SJCRH30 (cell line): Measurements from ENCODE around the gene PLXNA3. TPM values are rescaled to one million over a fixed set of nuclear protein-coding genes. Genes with fewer than 3 reads are reported as not detected.
"Not testable (repeated sequence)": the region's sequence is repeated elsewhere in the genome, so short reads cannot be mapped to it uniquely, and the experiment has no call there.

ENCODE experiments used
- DNase-seq, 2 experiments: peaks; one replicate each; pipeline ENCODE4 v3.0.0-alpha.2; 2015 to 2020
- H3K27ac ChIP-seq: fragments of 250-450 bp; sonication (Bioruptor Pico); 2 replicates; pipeline ENCODE4 v1.5.1; 2020; ENCODE audit warnings: mild to moderate bottlenecking, moderate library complexity
- H3K27me3 ChIP-seq: fragments of 250-450 bp; sonication (Bioruptor Pico); 2 replicates; pipeline ENCODE4 v1.5.1; 2020; ENCODE audit warnings: mild to moderate bottlenecking, moderate library complexity
- H3K36me3 ChIP-seq: fragments of 250-450 bp; sonication (Bioruptor Pico); 2 replicates; pipeline ENCODE4 v1.5.1; 2020; ENCODE audit warnings: mild to moderate bottlenecking, moderate library complexity
- H3K4me1 ChIP-seq: fragments of 250-450 bp; sonication (Bioruptor Pico); 2 replicates; pipeline ENCODE4 v1.5.1; 2020; ENCODE audit warnings: mild to moderate bottlenecking, moderate library complexity
- H3K4me3 ChIP-seq: fragments of 250-450 bp; sonication (Bioruptor Pico); 2 replicates; pipeline ENCODE4 v1.5.1; 2020; ENCODE audit warnings: mild to moderate bottlenecking, moderate library complexity
- H3K9me3 ChIP-seq: fragments of 250-450 bp; sonication (Bioruptor Pico); replicated peaks from 2 replicates; pipeline ENCODE4 v1.5.1; 2020; ENCODE audit warnings: mild to moderate bottlenecking, moderate library complexity
- total RNA-seq: library from RNA; depleted of rRNA; stranded (reverse); fragments of >200 nt; shearing (Covaris generic); gene quantifications from 2 replicates; pipeline ENCODE4 v1.2.3, GENCODE V29; 2014

PLXNA3 gene
- total RNA-seq, 1 experiment from 2014 or later: 12.8 TPM

DNA sequence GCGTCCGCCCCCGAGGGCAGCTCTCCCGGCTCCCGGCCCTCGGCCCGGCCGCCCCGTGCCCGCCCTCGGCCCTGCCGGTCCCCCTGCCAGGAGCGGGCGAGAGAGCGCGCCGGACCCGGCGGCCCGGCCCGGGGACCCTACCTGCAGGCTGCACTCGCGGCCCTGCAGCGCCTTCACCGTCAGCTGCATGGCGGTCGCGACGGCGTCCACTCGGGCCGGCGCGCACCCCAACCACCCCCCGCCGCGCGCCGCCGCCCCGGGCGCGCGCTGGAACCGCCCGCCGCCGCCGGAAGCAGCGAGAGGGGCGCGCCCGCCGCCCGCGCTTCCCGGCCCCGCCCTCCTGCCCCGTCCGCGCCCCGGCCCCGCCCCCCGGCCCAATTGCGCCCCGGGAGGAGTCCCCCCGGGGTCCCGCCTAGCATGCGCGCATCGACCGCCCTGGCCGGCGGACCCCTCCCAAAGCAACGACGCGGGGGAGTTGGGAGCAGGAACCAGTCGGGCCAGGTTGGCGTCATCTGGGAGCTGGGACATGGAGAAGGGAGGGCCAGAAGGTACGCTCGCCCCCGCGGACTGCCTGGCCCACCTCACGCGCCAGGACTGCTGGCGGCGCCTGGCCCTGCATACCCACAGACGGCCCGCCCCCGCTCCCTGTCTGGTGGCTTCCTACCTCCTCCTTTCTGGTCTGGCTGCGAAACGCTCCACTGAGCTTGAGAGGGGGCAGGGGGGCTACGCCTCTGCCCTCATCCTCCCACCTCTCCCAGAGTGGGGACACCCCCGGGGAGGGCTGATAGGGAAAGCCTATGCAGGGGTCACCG, 28.5 kb downstream of the PLXNA3 start, which contains the start of gene UBL4A:
TSS of gene UBL4A (minus strand) at position 220 of the 812 bp plus-strand sequence. CDS start at position 189, 31 bp downstream.
- H3K27me3 ChIP-seq: no peaks in the 10 kb centered on the region
- DNase-seq: peak; percentile 61 to 65
- no peaks in the 10 kb centered on the region for H3K9me3 ChIP-seq
- peak within 1 kb of the TSS; percentile 47; the same call in 1 of the 2 replicates for H3K27ac ChIP-seq
- no peaks in the 10 kb centered on the region for H3K4me1 ChIP-seq
- no peaks in the 10 kb centered on the region for H3K36me3 ChIP-seq
- H3K4me3 ChIP-seq: peak within 1 kb of the TSS; percentile 72

DNA sequence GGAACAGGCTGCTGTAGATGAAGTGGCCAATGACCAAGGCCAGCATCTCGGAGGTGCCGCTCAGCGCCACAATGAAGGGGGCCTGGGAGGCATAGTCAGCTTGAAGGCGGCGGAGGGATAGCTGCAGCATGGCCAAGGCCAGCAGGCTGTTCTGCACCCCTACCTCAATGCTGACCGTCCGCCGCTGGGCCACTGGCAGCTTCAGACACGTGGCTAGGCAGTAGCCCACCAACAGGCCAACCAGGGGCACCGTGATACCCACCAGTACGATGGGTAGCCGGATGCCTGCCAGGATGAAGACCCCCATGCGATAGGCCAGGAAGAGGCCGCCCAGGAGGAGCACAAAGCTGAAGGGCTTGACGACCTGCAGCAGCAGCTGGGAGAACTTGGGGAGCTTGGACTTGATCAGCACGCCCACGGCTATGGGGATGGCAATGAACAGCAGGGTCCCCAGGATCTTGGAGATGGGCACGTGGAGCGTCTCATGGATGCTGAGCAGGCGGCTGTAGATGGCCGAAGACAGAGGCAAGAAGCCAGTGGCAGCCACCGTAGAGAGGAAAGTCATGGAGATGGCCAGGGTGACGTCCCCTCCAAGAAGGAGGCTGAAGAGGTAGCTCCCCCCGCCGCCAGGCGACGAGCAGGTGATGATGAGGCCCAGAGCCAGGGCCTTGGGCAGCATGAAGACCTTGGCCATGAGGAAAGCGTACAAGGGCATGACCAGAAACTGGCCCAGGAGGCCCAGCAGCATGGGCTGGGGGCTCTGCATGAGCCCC, 29.6 kb downstream of the PLXNA3 start:
- Histone ChIP-seq H3K36me3 (no peaks in the 10 kb centered on the region), H3K27me3 (no peaks in the 10 kb centered on the region), H3K4me3 (no peak overlapping the region), H3K4me1 (no peaks in the 10 kb centered on the region), H3K9me3 (no peaks in the 10 kb centered on the region), H3K27ac (no peak overlapping the region)
- DNase-seq: no peak

DNA sequence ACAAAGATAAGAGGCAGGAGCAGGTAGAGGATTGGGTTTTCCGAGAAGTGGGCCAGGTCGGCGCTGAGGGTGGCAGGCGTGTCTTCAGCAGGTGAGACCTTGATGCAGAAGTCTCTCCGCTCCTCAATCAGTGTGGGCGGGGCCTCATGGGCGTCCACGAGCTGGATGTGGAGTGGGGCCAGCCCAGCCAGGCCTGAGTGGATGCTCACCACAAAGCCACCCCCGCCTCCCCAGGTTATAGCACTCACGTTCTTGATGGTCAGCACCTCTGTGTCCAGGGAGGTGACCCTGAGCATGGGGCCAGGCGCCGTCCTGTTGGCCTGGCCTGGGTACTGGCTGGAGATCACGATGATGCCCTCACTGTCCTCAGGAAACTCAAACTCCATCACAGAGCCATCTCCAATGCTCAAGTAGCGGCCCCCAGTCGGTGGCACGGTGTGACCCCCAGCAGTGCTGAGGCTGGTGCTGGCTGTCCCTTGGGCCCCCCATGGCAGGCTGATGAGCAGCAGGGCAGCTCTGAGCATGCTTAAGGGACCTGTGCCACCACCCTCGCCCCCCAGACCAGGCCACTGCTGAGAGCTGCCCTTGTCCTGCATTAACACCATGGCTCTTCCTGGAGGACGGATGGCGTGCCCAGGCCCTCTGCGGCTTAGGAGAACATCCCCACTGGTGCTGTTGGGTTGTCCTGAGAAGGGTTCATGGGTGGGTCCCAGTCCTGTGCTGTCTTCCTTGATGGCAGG, 30.4 kb downstream of the PLXNA3 start:
- DNase-seq: no peak
- Histone ChIP-seq H3K4me1 (peaks cover 6% of the 10 kb centered on the region; the same call in 1 of the 2 replicates), H3K9me3 (no peaks in the 10 kb centered on the region), H3K36me3 (no peaks in the 10 kb centered on the region), H3K27me3 (no peaks in the 10 kb centered on the region), H3K27ac (no peak overlapping the region), H3K4me3 (no peak overlapping the region)

DNA sequence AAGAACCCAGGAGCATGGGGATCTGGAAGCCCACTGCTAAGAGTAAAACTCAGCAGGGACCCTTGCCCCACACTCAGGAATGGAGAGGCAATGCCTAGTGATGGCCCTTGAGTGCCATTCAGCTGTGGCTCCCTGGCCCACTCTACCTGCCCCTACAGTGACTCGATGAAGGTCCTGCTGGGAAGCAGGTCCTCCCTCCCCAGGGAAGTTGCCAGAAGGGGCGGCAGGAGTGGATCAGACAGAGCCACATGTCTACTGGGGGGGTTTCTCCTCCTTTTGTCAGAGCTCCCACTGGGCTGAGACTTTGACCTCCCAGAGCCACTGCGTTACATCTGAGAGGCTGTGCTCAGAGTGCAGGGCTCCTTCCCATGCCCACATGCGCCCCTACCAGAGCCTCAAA, 31.1 kb downstream of the PLXNA3 start:
- no peak for DNase-seq
- no peak overlapping the region for H3K27ac ChIP-seq
- H3K27me3 ChIP-seq: no peaks in the 10 kb centered on the region
- no peaks in the 10 kb centered on the region for H3K36me3 ChIP-seq
- peaks cover 6% of the 10 kb centered on the region; the same call in 1 of the 2 replicates for H3K4me1 ChIP-seq
- H3K9me3 ChIP-seq: no peaks in the 10 kb centered on the region
- no peak overlapping the region for H3K4me3 ChIP-seq

DNA sequence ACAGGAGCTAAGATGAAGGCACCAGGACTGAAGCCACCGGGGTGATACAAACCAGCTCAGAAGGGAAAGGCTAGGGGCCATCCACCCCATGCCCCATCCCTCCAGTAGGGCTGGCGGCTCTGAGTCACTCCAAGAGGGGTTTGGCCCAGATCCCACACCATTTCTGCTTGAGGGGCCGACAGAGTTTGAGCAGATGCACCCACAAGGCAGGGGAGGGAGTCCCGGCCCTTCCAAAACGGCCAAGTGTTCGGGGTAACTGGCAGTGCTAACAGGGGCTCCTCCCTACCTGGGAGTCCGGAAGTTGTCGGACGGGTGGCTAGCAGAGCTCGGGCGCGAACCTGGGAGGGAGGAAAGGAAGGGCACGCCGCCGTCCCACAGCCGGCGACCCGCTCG, 31.9 kb downstream of the PLXNA3 start:
- H3K4me1 ChIP-seq: peaks cover 6% of the 10 kb centered on the region; the same call in 1 of the 2 replicates
- H3K27me3 ChIP-seq: no peaks in the 10 kb centered on the region
- H3K27ac ChIP-seq: peak overlapping the region; percentile 36; the same call in 1 of the 2 replicates
- H3K4me3 ChIP-seq: peak overlapping the region; percentile 68
- H3K36me3 ChIP-seq: no peaks in the 10 kb centered on the region
- peak; percentile 62 to 64 for DNase-seq
- H3K9me3 ChIP-seq: no peaks in the 10 kb centered on the region

DNA sequence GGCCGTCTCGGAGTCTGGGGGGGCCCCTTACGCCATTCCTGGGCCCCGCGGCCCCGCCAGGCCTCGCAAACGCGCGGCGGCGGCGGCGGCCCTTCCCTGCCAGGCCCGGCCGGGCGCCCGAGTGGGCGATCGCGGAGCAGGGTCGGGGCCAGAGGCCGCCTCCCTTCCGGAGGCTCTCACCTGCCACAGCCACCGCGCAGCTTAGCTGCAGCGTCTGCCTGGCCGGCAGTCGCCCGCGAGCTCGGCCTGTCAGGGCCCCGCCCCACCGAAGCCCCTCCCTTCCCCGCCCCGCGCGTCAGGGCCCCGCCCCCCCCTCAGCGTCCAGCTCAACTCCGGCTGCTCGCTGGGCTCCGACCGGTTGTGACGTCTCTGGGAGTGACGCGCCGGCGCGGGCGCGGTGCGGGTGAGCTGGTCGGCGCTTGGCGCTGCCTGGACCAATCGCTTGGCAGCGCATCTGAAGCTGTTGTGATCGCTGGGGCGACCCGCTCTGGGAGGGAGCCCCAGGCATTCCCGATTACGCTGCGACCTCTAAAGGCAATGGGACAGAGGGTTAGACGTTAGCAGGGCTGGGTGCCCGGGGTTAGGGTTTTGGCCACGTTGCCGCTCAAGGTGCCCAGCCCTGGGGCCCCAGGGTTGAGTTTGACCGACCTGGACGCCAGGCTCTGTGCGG, 32.5 kb downstream of the PLXNA3 start, which contains the start of gene SLC10A3:
TSS of gene SLC10A3 (minus strand) at position 216 of the 670 bp plus-strand sequence. CDS start 1,689 bp downstream, outside the sequence.
- H3K36me3 ChIP-seq: no peaks in the 10 kb centered on the region
- no peaks in the 10 kb centered on the region for H3K27me3 ChIP-seq
- H3K27ac ChIP-seq: peak within 1 kb of the TSS; percentile 40; the same call in 1 of the 2 replicates
- DNase-seq: peak; percentile 91 to 92
- no peaks in the 10 kb centered on the region for H3K9me3 ChIP-seq
- peak within 1 kb of the TSS; percentile 68 for H3K4me3 ChIP-seq
- peaks cover 6% of the 10 kb centered on the region; the same call in 1 of the 2 replicates for H3K4me1 ChIP-seq

DNA sequence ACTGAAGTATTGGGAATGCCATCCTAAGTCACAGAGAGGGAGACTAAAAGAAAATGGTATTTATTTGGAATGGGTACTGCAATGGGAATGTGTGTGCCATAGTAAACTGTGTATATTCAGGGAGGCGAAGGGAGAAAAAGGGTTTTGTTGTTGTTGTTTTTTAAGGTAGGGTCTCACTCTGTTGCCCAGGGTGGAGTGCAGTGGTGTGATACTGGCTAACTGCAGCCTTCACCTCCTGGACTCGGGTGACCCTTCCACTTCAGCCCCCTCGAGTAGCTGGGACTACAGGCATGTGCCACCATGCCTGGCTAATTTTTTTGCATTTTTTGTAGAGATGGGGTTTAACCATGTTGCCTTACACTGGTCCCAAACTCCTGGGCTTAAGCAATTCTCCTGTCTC, 36.6 kb downstream of the PLXNA3 start:
- no peaks in the 10 kb centered on the region for H3K9me3 ChIP-seq
- no peak for DNase-seq
- H3K4me1 ChIP-seq: peaks cover 14% of the 10 kb centered on the region
- H3K36me3 ChIP-seq: no peaks in the 10 kb centered on the region
- no peak overlapping the region for H3K4me3 ChIP-seq
- no peak overlapping the region for H3K27ac ChIP-seq
- no peaks in the 10 kb centered on the region for H3K27me3 ChIP-seq

DNA sequence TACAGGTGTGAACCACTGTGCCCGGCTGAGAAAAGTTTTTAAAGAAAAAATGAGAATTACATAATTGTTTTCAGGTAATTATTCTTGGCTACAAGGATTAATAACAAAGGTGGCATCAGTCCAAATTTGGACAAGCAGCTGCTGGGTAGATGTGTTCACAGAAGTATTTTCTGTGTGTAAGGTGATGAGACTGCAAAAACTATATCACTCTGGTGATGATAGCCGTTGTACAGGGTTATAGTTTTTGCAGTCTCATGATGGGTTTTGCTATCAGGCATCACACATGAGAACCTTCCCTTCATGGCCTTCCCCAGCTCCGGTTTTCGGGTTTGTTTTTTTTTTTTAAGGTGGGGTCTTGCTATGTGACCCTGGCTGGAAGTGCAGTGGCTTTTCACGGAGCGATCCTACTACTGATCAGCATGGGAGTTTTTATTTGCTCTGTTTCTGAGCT, 37.4 kb downstream of the PLXNA3 start:
- peaks cover 15% of the 10 kb centered on the region for H3K4me1 ChIP-seq
- H3K4me3 ChIP-seq: no peak overlapping the region
- no peak overlapping the region for H3K27ac ChIP-seq
- DNase-seq: no peak
- H3K36me3 ChIP-seq: no peaks in the 10 kb centered on the region
- H3K27me3 ChIP-seq: no peaks in the 10 kb centered on the region
- no peaks in the 10 kb centered on the region for H3K9me3 ChIP-seq

DNA sequence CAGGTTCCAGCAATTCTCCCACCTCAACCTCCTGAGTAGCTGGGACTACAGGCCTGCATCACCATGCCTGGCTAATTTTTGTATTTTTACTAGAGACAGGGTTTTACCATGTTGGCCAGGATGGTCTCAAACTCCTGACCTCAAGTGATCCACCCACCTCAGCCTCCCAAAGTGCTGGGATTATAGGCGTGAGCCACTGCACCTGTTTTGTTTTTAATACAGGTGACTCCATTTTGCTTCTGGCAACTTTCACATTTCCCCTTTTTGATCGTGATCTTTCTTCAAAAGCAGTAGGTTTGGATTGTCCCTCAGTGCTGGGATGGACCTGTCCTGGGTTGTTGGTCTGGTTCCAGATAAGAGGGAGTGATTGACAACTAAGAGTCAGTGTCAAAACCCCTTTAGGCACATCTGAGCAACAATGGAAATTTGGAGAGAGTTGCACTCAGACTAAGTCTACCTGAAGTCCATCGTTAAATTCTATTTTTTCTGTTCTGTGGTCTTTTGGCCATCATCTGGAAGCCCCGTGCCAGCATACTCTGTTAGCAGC, 38.6 kb downstream of the PLXNA3 start:
- not testable (repeated sequence) for H3K4me3 ChIP-seq, H3K36me3 ChIP-seq, H3K27ac ChIP-seq, DNase-seq, H3K27me3 ChIP-seq, H3K9me3 ChIP-seq
- peaks cover 15% of the 10 kb centered on the region for H3K4me1 ChIP-seq

DNA sequence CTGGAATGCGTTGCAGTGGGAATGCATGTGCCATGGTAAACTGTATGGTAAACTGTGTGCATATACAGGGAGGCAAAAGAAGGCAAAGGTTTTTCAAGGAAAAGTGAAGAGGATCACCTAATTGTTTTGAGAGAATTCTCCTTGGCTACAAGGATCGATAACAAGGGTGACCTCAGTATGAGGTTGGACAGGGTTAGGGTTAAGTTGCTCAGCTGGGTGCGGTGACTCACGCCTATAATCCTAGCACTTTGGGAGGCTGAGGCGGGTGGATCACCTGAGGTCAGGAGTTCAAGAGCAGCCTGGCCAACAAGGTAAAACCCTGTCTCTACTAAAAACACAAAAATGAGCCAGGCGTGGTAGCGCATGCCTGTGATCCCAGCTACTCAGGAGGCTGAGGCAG, 43.3 kb downstream of the PLXNA3 start:
- not testable (repeated sequence) for H3K36me3 ChIP-seq, H3K4me3 ChIP-seq

DNA sequence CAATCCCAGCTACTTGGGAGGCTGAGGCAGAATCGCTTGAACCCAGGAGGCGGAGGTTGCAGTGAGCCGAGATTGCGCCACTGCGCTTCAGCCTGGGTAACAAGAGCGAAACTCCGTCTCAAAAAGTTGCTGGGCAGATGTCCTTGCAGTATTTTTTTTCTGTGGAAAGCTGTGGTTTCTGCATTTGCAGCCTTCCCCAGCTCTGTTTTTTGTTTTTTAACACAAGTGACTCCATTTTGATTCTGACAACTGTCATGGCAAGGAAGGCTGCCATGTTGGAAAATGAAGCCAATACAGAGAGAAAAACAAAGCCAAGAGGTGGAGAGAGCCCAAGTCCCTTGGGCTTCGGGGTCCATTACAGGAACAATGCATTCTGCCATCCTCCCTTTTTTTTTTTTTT, 44.0 kb downstream of the PLXNA3 start:
- no peak for DNase-seq
- H3K4me3 ChIP-seq: no peak overlapping the region
- no peaks in the 10 kb centered on the region for H3K9me3 ChIP-seq
- no peaks in the 10 kb centered on the region for H3K36me3 ChIP-seq
- H3K27me3 ChIP-seq: no peaks in the 10 kb centered on the region
- H3K27ac ChIP-seq: no peak overlapping the region
- peaks cover 9% of the 10 kb centered on the region for H3K4me1 ChIP-seq

More for the DNA sequence above, 43.3 kb downstream of the PLXNA3 start:
- not testable (repeated sequence) for H3K27ac ChIP-seq, DNase-seq, H3K9me3 ChIP-seq, H3K4me1 ChIP-seq, H3K27me3 ChIP-seq

DNA sequence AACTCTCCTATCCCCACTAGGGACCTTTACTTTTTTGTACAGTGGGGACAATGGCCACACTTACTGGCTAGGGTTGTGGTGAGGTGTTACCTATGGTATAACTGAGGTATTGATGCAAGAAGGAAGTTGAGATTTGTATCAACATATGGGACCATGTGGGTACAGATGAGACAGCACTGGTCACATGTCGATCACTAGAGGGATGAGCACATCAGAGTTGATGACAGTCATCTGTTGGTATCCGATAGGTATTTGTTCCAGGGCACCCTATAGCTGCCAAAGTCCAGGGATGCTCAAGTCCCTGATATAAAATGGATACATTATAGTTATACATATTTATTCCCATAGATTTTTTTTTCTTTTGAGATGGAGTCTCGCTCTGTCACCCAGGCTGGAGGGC, 44.9 kb downstream of the PLXNA3 start:
- Histone ChIP-seq H3K4me3 (no peak overlapping the region), H3K27me3 (no peaks in the 10 kb centered on the region), H3K27ac (no peak overlapping the region), H3K9me3 (no peaks in the 10 kb centered on the region), H3K36me3 (no peaks in the 10 kb centered on the region), H3K4me1 (peaks cover 9% of the 10 kb centered on the region)
- DNase-seq: no peak

DNA sequence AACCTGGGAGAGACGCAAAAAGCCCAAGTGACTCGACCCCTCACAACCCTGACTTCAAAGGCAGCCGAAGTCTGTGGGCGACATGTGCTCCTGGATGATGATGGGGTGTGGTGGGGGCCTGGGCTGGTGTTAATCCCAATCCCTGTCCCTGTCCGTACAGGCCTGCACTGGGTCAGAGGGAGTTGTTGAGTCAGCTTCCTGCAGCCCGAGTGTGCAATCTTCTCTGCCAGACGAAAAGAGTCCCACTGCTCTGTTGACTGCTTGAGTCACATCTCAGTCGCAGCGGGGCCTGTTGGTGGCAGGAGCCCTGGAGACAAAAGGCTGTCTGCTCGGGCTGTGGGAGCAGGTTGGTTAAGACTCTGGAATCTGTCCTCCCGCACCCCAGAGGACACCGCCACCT, 47.7 kb downstream of the PLXNA3 start:
- Histone ChIP-seq H3K36me3 (no peaks in the 10 kb centered on the region), H3K27ac (no peak overlapping the region), H3K9me3 (no peaks in the 10 kb centered on the region), H3K4me3 (no peak overlapping the region), H3K4me1 (no peaks in the 10 kb centered on the region), H3K27me3 (no peaks in the 10 kb centered on the region)
- no peak for DNase-seq
